HL-60 (cell line): ENCODE data around the gene CFAP251.

ENCODE experiments used
- DNase-seq, 2 experiments: peaks; one replicate each; pipeline ENCODE4 v3.0.0-alpha.2; 2010 to 2020; ENCODE audit warnings: low read depth in 1 of 2, low spot score in 1 of 2
- H3K27ac ChIP-seq: fragments of 250-450 bp; sonication (Bioruptor Pico); replicated peaks from 2 replicates; pipeline ENCODE4 v1.5.1; 2020; ENCODE audit warnings: mild to moderate bottlenecking, moderate library complexity
- H3K27me3 ChIP-seq: fragments of 250-450 bp; sonication (Bioruptor Pico); 2 replicates; pipeline ENCODE4 v1.5.1; 2021; ENCODE audit warnings: mild to moderate bottlenecking, moderate library complexity; ENCODE audit not compliant: insufficient read depth, poor library complexity, severe bottlenecking
- H3K4me3 ChIP-seq: replicated peaks from 2 replicates; pipeline ENCODE4 v1.5.1; 2011; ENCODE audit warnings: mild to moderate bottlenecking, control low read depth, low read length; ENCODE audit not compliant: insufficient read depth
- CTCF ChIP-seq: IDR thresholded peaks from one replicate; pipeline ENCODE4 v1.5.1; 2011; ENCODE audit warnings: low read length, control low read depth, inconsistent platforms; ENCODE audit not compliant: insufficient read depth
- GABPA ChIP-seq: IDR thresholded peaks from 2 replicates; pipeline ENCODE4 v1.6.1; 2012; ENCODE audit warnings: low read depth
- POLR2AphosphoS5 ChIP-seq: IDR thresholded peaks from 2 replicates; pipeline ENCODE4 v1.6.1; 2012; ENCODE audit warnings: low read depth
- REST ChIP-seq: IDR thresholded peaks from 2 replicates; pipeline ENCODE4 v1.6.1; 2012; ENCODE audit warnings: low read depth; ENCODE audit not compliant: insufficient replicate concordance
- SPI1 ChIP-seq: IDR thresholded peaks from 2 replicates; pipeline ENCODE4 v1.6.1; 2012; ENCODE audit warnings: low read depth, mild to moderate bottlenecking, borderline replicate concordance

The CFAP251 gene

GRCh38 chr12:121957861-121958515 is 39.6 kb downstream of the CFAP251 start:
- no peak overlapping the region for H3K27ac ChIP-seq
- no peaks in the 10 kb centered on the region for H3K27me3 ChIP-seq
- no peak overlapping the region for H3K4me3 ChIP-seq
- TF ChIP-seq REST (no peak), SPI1 (no peak), POLR2AphosphoS5 (no peak), CTCF (no peak), GABPA (no peak)
- no peak for DNase-seq

- Histone ChIP-seq H3K27ac (no peak overlapping the region), H3K4me3 (no peak overlapping the region), H3K27me3 (no peaks in the 10 kb centered on the region)
- no peak for TF ChIP-seq REST
- TF ChIP-seq GABPA: no peak
- TF ChIP-seq CTCF: no peak
- no peak for TF ChIP-seq POLR2AphosphoS5
- TF ChIP-seq SPI1: no peak
- DNase-seq: no peak
Observed at GRCh38 chr12:121958541-121959240, 40.3 kb downstream of the CFAP251 start.

GRCh38 chr12:121960541-121960940 is 42.1 kb downstream of the CFAP251 start:
- H3K27ac ChIP-seq: no peak overlapping the region
- no peak for TF ChIP-seq GABPA
- no peak for TF ChIP-seq SPI1
- no peak for TF ChIP-seq POLR2AphosphoS5
- TF ChIP-seq REST: no peak
- TF ChIP-seq CTCF: no peak
- no peak for DNase-seq
- no peak overlapping the region for H3K4me3 ChIP-seq
- no peaks in the 10 kb centered on the region for H3K27me3 ChIP-seq
